ENCODE data around the gene LRFN2. TPM values are rescaled to one million over a fixed set of nuclear protein-coding genes. Genes with fewer than 3 reads are reported as not detected.

Gene LRFN2
- total RNA-seq, 2 experiments from 2014 or later: not detected

- ChIA-PET CTCF (no interaction called here), POLR2A (no interaction called here)
- intact Hi-C loops (cut with DNase I, micrococcal nuclease): no loop called here
- Mint-ChIP-seq H3K9me3 (ENCODE audit: low read depth) (no peaks in the 10 kb centered on the region), H3K27me3 (no peaks in the 10 kb centered on the region), H3K27ac (no peak overlapping the region), H3K4me1 (peaks cover 3% of the 10 kb centered on the region), H3K36me3 (ENCODE audit: low read depth) (no peaks in the 10 kb centered on the region), H3K4me3 (no peak overlapping the region)
- ATAC-seq (no peak), DNase-seq (no peak)
These were observed 147.1 kb downstream of the LRFN2 start for GRCh38 chr6:40440053-40440452.

GRCh38 chr6:40439026-40439800, 148.0 kb downstream of the LRFN2 start:
- Mint-ChIP-seq H3K9me3 (ENCODE audit: low read depth) (no peaks in the 10 kb centered on the region), H3K27ac (no peak overlapping the region), H3K4me3 (no peak overlapping the region), H3K4me1 (peaks cover 3% of the 10 kb centered on the region), H3K36me3 (ENCODE audit: low read depth) (no peaks in the 10 kb centered on the region), H3K27me3 (no peaks in the 10 kb centered on the region)
- ChIA-PET CTCF (no interaction called here), POLR2A (no interaction called here)
- intact Hi-C loops (cut with DNase I, micrococcal nuclease): no loop called here
- ATAC-seq (no peak), DNase-seq (no peak)

- ChIA-PET CTCF (no interaction called here), POLR2A (no interaction called here)
- intact Hi-C loops (cut with DNase I, micrococcal nuclease): no loop called here
- Mint-ChIP-seq H3K4me3 (no peak overlapping the region), H3K27ac (no peak overlapping the region), H3K4me1 (peaks cover 3% of the 10 kb centered on the region), H3K9me3 (ENCODE audit: low read depth) (no peaks in the 10 kb centered on the region), H3K36me3 (ENCODE audit: low read depth) (no peaks in the 10 kb centered on the region), H3K27me3 (no peaks in the 10 kb centered on the region)
- ATAC-seq: no peak
- DNase-seq: no peak
These were observed 148.8 kb downstream of the LRFN2 start for GRCh38 chr6:40438246-40438887.

GRCh38 chr6:40437631-40438030, 149.5 kb downstream of the LRFN2 start:
- Mint-ChIP-seq H3K9me3 (ENCODE audit: low read depth) (no peaks in the 10 kb centered on the region), H3K27me3 (no peaks in the 10 kb centered on the region), H3K4me1 (peaks cover 3% of the 10 kb centered on the region), H3K36me3 (ENCODE audit: low read depth) (no peaks in the 10 kb centered on the region), H3K27ac (no peak overlapping the region), H3K4me3 (no peak overlapping the region)
- DNase-seq: no peak
- no peak for ATAC-seq
- ChIA-PET CTCF (no interaction called here), POLR2A (no interaction called here)
- intact Hi-C loops (cut with DNase I, micrococcal nuclease): no loop called here

GRCh38 chr6:40436685-40437604, 150.2 kb downstream of the LRFN2 start:
- Mint-ChIP-seq H3K27ac (no peak overlapping the region), H3K27me3 (no peaks in the 10 kb centered on the region), H3K9me3 (ENCODE audit: low read depth) (no peaks in the 10 kb centered on the region), H3K4me3 (no peak overlapping the region), H3K36me3 (ENCODE audit: low read depth) (no peaks in the 10 kb centered on the region), H3K4me1 (peaks cover 3% of the 10 kb centered on the region)
- ATAC-seq (peak; percentile 73), DNase-seq (peak; percentile 27)
- ChIA-PET CTCF (no interaction called here), POLR2A (no interaction called here)
- intact Hi-C loops (cut with DNase I, micrococcal nuclease): no loop called here

GRCh38 chr6:40432982-40433381, 154.2 kb downstream of the LRFN2 start:
- Mint-ChIP-seq H3K36me3 (ENCODE audit: low read depth) (no peaks in the 10 kb centered on the region), H3K27ac (no peak overlapping the region), H3K4me3 (no peak overlapping the region), H3K9me3 (ENCODE audit: low read depth) (no peaks in the 10 kb centered on the region), H3K27me3 (no peaks in the 10 kb centered on the region), H3K4me1 (peaks cover 3% of the 10 kb centered on the region)
- POLR2A ChIA-PET: no interaction called here
- CTCF ChIA-PET: interaction anchor here (0.5 kb wide), 1 partner anchor 356 kb away, joined by 4 read pairs; no protein-coding TSS in a partner anchor
- intact Hi-C loops (cut with DNase I, micrococcal nuclease): no loop called here
- DNase-seq: no peak
- no peak for ATAC-seq

GRCh38 chr6:40431706-40432105, 155.5 kb downstream of the LRFN2 start:
- no peak overlapping the region for H3K4me3 Mint-ChIP-seq

GRCh38 chr6:40427196-40427595, 160.0 kb downstream of the LRFN2 start:
- POLR2A ChIA-PET: no interaction called here
- ATAC-seq: no peak
- DNase-seq: no peak
- no peak overlapping the region for H3K27ac Mint-ChIP-seq
- intact Hi-C loops (cut with DNase I, micrococcal nuclease): no loop called here
- H3K36me3 Mint-ChIP-seq (ENCODE audit: low read depth): no peaks in the 10 kb centered on the region
- no peak overlapping the region for H3K4me3 Mint-ChIP-seq
- no peaks in the 10 kb centered on the region for H3K9me3 Mint-ChIP-seq (ENCODE audit: low read depth)
- no peaks in the 10 kb centered on the region for H3K4me1 Mint-ChIP-seq
- CTCF ChIA-PET: no interaction called here
- no peaks in the 10 kb centered on the region for H3K27me3 Mint-ChIP-seq

More at GRCh38 chr6:40431706-40432105, 155.5 kb downstream of the LRFN2 start:
- Mint-ChIP-seq H3K27ac (no peak overlapping the region), H3K36me3 (ENCODE audit: low read depth) (no peaks in the 10 kb centered on the region), H3K27me3 (no peaks in the 10 kb centered on the region), H3K9me3 (ENCODE audit: low read depth) (no peaks in the 10 kb centered on the region), H3K4me1 (peaks cover 3% of the 10 kb centered on the region)
- intact Hi-C loops (cut with DNase I, micrococcal nuclease): no loop called here
- no peak for DNase-seq
- CTCF ChIA-PET: no interaction called here
- POLR2A ChIA-PET: no interaction called here
- ATAC-seq: no peak

- Mint-ChIP-seq H3K9me3 (ENCODE audit: low read depth) (no peaks in the 10 kb centered on the region), H3K27ac (no peak overlapping the region), H3K4me3 (no peak overlapping the region), H3K36me3 (ENCODE audit: low read depth) (no peaks in the 10 kb centered on the region), H3K4me1 (no peaks in the 10 kb centered on the region), H3K27me3 (no peaks in the 10 kb centered on the region)
- ATAC-seq: no peak
- ChIA-PET POLR2A (no interaction called here), CTCF (no interaction called here)
- intact Hi-C loops (cut with DNase I, micrococcal nuclease): no loop called here
- DNase-seq: no peak
These were observed 160.7 kb downstream of the LRFN2 start for GRCh38 chr6:40426346-40427066.

GRCh38 chr6:40425192-40425919, 161.8 kb downstream of the LRFN2 start:
- DNase-seq (no peak), ATAC-seq (no peak)
- intact Hi-C loops (cut with DNase I, micrococcal nuclease): no loop called here
- POLR2A ChIA-PET: no interaction called here
- Mint-ChIP-seq H3K27me3 (no peaks in the 10 kb centered on the region), H3K4me3 (no peak overlapping the region), H3K36me3 (ENCODE audit: low read depth) (no peaks in the 10 kb centered on the region), H3K27ac (no peak overlapping the region), H3K9me3 (ENCODE audit: low read depth) (no peaks in the 10 kb centered on the region), H3K4me1 (no peaks in the 10 kb centered on the region)
- CTCF ChIA-PET: no interaction called here

GRCh38 chr6:40422046-40422445, 165.1 kb downstream of the LRFN2 start:
- Mint-ChIP-seq H3K36me3 (ENCODE audit: low read depth) (no peaks in the 10 kb centered on the region), H3K4me1 (no peaks in the 10 kb centered on the region), H3K4me3 (no peak overlapping the region), H3K9me3 (ENCODE audit: low read depth) (no peaks in the 10 kb centered on the region), H3K27ac (no peak overlapping the region), H3K27me3 (peaks cover 3% of the 10 kb centered on the region)
- POLR2A ChIA-PET: no interaction called here
- DNase-seq (no peak), ATAC-seq (no peak)
- intact Hi-C loops (cut with DNase I, micrococcal nuclease): no loop called here
- CTCF ChIA-PET: no interaction called here
